ENCODE measurements around the gene TLR5. TPM values are rescaled to one million over a fixed set of nuclear protein-coding genes. Genes with fewer than 3 reads are reported as not detected.

Gene TLR5
- polyA plus RNA-seq, 3 donors, result 35.5 to 58.0 (median 45.7) TPM

DNA sequence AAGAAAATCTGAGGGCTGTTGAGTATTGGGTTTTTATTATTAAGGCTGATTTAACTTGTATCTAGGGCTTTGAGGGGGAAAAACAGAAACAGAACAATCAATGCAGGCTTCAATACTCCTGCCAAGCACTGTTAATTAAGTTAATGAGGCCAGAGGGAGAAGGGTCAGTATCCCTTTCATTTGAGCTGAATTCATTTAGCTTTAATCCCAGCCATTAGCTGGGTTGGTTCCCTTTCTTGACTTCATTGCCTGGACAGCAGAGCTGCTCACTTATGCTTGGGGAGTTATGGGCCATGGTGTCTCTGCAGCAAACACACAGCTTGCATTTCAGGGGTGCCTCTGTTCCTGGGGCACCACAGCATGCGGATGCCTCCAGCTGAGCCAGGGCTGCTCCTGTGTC, 16.3 kb downstream of the TLR5 start:
- Mint-ChIP-seq H3K27ac (peak overlapping the region in 3 of 7 donors; percentile 21 to 50 (median 23)), H3K4me3 (no peak overlapping the region), H3K9me3 (peaks cover 0 to 2% (median 0%) of the 10 kb centered on the region in 7 donors), H3K36me3 (peaks cover 74 to 86% of the 10 kb centered on the region in 2 donors), H3K4me1 (peaks cover 47% of the 10 kb centered on the region), H3K27me3 (ENCODE audit: low read depth in 3 of 3) (peaks cover 0 to 4% (median 4%) of the 10 kb centered on the region in 3 donors)
- H3K4me2 ChIP-seq (replicated peaks; ENCODE audit: extremely low read depth, low read length, poor library complexity, severe bottlenecking), result no peak overlapping the region
- TF ChIP-seq, protein P1, sequence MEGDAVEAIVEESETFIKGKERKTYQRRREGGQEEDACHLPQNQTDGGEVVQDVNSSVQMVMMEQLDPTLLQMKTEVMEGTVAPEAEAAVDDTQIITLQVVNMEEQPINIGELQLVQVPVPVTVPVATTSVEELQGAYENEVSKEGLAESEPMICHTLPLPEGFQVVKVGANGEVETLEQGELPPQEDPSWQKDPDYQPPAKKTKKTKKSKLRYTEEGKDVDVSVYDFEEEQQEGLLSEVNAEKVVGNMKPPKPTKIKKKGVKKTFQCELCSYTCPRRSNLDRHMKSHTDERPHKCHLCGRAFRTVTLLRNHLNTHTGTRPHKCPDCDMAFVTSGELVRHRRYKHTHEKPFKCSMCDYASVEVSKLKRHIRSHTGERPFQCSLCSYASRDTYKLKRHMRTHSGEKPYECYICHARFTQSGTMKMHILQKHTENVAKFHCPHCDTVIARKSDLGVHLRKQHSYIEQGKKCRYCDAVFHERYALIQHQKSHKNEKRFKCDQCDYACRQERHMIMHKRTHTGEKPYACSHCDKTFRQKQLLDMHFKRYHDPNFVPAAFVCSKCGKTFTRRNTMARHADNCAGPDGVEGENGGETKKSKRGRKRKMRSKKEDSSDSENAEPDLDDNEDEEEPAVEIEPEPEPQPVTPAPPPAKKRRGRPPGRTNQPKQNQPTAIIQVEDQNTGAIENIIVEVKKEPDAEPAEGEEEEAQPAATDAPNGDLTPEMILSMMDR (IDR thresholded peaks at IDR 0.05), result no peak
- H3K9ac ChIP-seq (ENCODE audit: insufficient read depth, low read length, poor library complexity, severe bottlenecking), result no peak overlapping the region
- H3K4me1 ChIP-seq (ENCODE audit: control insufficient read depth in 1 of 2, insufficient read depth in 2 of 2, low read length in 2 of 2), result peaks cover 16 to 21% of the 10 kb centered on the region in 2 donors
- H3K27ac ChIP-seq (ENCODE audit: low read depth in 1 of 2, low read length in 2 of 2), result no peak overlapping the region
- intact Hi-C loops (cut with micrococcal nuclease), result loop anchor here (10.0 kb wide), 2 partner anchors 558 to 662 kb away; no protein-coding TSS in a partner anchor
- H4K20me1 ChIP-seq (ENCODE audit: insufficient read depth, low read length), result peaks cover 61% of the 10 kb centered on the region
- H3K9me3 ChIP-seq (replicated peaks in 1 of 2; ENCODE audit: control insufficient read depth in 1 of 2, insufficient read depth in 1 of 2, low read length in 2 of 2), result no peaks in the 10 kb centered on the region
- no peaks in the 10 kb centered on the region for H3K27me3 ChIP-seq (ENCODE audit: control insufficient read depth in 2 of 2, insufficient read depth in 2 of 2, low read length in 2 of 2)
- no peak for DNase-seq
- no peak overlapping the region for H2AFZ ChIP-seq (ENCODE audit: insufficient read depth, low read depth, low read length, poor library complexity, severe bottlenecking)
- WGBS (ENCODE audit: insufficient coverage), result 100% methylated on average over 1 of the region's 1 CpG
- H3K36me3 ChIP-seq (replicated peaks in 1 of 2; ENCODE audit: control insufficient read depth in 1 of 2, insufficient read depth in 2 of 2, low read length in 2 of 2), result peaks cover 36 to 73% of the 10 kb centered on the region in 2 donors
- H3K79me2 ChIP-seq (ENCODE audit: insufficient read depth, low read length), result no peaks in the 10 kb centered on the region
- no peak overlapping the region for H3K4me3 ChIP-seq (replicated peaks in 1 of 3; ENCODE audit: low read depth in 2 of 3, low read length in 3 of 3)

DNA sequence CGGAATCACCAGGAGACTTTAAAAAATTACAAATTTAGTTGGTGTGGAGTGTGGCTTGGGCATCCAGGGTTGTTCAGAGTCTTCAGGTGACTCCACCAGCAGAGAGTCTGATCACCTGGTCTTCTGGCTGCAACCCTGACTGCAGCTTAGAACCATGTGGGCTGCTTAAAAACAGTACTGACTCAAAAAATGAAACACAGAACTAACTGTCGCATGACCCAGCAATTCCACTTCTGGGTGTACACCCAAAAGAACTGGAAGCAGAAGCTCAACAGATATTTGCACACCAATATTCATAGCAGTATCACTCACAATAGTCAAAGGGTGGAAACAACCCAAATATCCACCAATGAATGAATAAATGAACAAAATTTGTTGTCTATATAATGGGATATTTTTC, 17.3 kb downstream of the TLR5 start:
- Histone ChIP-seq H3K9ac (ENCODE audit: insufficient read depth, low read length, poor library complexity, severe bottlenecking) (no peak overlapping the region), H2AFZ (ENCODE audit: insufficient read depth, low read depth, low read length, poor library complexity, severe bottlenecking) (no peak overlapping the region), H3K27ac (ENCODE audit: low read depth in 1 of 2, low read length in 2 of 2) (peak overlapping the region in 1 of 2 donors; percentile 38), H3K9me3 (replicated peaks in 1 of 2; ENCODE audit: control insufficient read depth in 1 of 2, insufficient read depth in 1 of 2, low read length in 2 of 2) (no peaks in the 10 kb centered on the region), H3K27me3 (ENCODE audit: control insufficient read depth in 2 of 2, insufficient read depth in 2 of 2, low read length in 2 of 2) (no peaks in the 10 kb centered on the region), H3K4me1 (ENCODE audit: control insufficient read depth in 1 of 2, insufficient read depth in 2 of 2, low read length in 2 of 2) (peaks cover 16 to 21% of the 10 kb centered on the region in 2 donors), H3K4me2 (replicated peaks; ENCODE audit: extremely low read depth, low read length, poor library complexity, severe bottlenecking) (no peak overlapping the region), H3K4me3 (replicated peaks in 1 of 3; ENCODE audit: low read depth in 2 of 3, low read length in 3 of 3) (no peak overlapping the region), H3K36me3 (replicated peaks in 1 of 2; ENCODE audit: control insufficient read depth in 1 of 2, insufficient read depth in 2 of 2, low read length in 2 of 2) (peaks cover 29 to 73% of the 10 kb centered on the region in 2 donors), H3K79me2 (ENCODE audit: insufficient read depth, low read length) (no peaks in the 10 kb centered on the region), H4K20me1 (ENCODE audit: insufficient read depth, low read length) (peaks cover 63% of the 10 kb centered on the region)
- intact Hi-C loops (cut with micrococcal nuclease), result loop anchor here (10.0 kb wide), 2 partner anchors 559 to 661 kb away; no protein-coding TSS in a partner anchor
- Mint-ChIP-seq H3K4me1 (peaks cover 47% of the 10 kb centered on the region), H3K36me3 (peaks cover 66 to 80% of the 10 kb centered on the region in 2 donors), H3K4me3 (no peak overlapping the region), H3K9me3 (peaks cover 0 to 2% (median 0%) of the 10 kb centered on the region in 7 donors), H3K27ac (peak overlapping the region in 3 of 7 donors; percentile 39 to 55 (median 41)), H3K27me3 (ENCODE audit: low read depth in 3 of 3) (peaks cover 0 to 4% (median 3%) of the 10 kb centered on the region in 3 donors)
- TF ChIP-seq, protein P1 (IDR thresholded peaks at IDR 0.05), result no peak
- DNase-seq, result no peak
- 14% methylated on average over 1 of the region's 2 CpGs for WGBS (ENCODE audit: insufficient coverage)

Data from CD14-positive monocyte (primary cell).